Suppressor macrophage (primary cell): ENCODE data around the gene MLC1.

ENCODE experiments used
- DNase-seq, 4 experiments: peaks; one replicate each; pipeline ENCODE4 v3.0.0-alpha.2; 2020 to 2022

The MLC1 gene

DNA sequence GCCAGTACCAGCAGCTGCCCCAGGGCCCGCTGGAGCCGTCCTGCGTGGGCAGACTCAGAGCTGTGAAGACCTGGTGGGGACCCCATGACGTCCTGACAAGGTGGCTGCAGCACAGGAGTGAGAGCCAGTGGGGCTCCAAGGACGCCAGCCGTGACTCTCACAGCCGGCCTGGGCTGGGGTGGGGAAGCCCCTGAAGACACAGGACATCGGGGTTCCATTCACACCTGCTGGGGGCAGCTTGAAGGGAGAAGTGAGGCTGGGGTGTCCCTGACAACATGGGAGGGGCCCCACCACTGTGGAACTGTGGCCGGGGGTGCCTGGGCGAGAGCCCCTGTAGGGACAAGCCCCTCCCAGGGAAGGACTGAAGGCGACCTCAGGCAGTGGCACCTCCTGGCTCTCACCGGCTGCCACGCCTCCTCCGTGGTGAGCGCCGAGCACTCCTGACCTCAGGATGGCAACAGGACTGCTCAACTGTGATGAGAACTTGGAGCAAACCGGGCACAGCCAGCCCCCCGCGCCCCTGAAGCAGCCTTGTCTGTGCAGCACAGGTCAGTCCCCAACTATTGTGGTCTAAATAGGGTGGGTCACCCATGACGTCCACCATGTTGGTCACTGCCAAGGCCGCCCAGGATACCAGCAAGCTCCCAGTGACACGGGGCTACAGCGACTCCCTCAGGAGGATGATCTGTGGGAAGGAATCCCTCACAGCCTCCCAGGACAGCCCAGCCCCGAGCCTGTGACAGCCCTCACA is 49.9 kb downstream of the MLC1 start:
- no peak for DNase-seq

GRCh38 chr22:50034126-50035081 is 50.8 kb downstream of the MLC1 start:
- DNase-seq: peak in 2 of 4 experiments; percentile 30 to 33

DNA sequence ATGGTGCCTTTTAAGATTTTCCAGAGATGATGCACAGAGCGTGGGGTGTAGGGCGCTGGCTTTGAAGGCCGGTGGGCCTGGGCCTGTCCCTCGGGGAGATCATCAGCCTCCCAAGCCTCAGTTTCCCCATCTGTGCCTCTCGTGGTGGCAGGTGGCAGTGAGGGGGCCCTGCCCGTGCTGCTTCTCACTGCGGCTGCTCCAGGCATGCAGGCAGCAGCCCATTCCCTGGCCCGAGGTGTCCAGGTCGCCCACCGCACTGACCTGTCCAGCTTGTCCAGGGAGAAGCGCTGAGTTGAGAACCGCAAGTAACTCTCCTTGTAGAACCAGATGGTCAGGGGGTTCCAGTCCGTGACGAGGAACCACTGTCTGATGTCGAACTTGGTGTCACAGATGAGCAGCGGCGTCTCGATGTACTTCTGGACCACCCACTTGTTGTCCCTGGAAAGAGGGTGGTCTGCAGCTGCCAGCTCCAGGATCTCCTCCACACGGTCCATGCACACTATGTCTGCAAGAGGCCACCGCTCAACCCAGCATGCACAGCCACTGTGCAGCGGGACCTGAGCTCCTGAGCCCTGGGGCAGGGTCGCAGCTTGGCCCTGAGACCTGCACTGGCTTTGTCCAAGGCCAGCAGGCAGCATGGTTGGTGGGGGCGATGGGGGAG is 52.2 kb downstream of the MLC1 start:
- DNase-seq: no peak

- no peak for DNase-seq
Observed at GRCh38 chr22:50032109-50032871, 52.9 kb downstream of the MLC1 start.

GRCh38 chr22:50031189-50032091 is 53.8 kb downstream of the MLC1 start:
- DNase-seq: no peak

GRCh38 chr22:50030297-50031188 is 54.7 kb downstream of the MLC1 start:
- DNase-seq: peak; percentile 78 to 90 (median 84)

GRCh38 chr22:50027639-50028537 is 57.3 kb downstream of the MLC1 start:
- peak; percentile 48 to 71 (median 68) for DNase-seq

DNA sequence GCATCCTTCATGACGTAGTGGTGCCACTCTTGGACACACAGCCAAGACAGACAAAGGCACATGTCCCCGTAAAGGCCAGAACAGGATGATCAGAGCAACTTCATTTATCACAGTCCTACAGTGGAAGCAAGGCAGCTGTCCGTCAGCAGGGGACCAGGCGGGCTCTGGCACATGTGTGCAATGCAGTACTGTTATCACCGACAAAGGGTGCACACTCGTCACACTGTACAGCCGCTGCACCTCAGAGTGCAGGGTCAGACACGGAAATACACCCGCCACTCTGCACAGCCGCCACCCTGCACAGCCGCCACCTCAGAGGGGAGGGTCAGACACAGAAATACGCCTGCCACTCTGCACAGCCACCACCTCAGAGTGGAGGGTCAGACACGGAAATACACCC is 59.2 kb downstream of the MLC1 start:
- no peak for DNase-seq

GRCh38 chr22:50022171-50022819 is 62.9 kb downstream of the MLC1 start:
- no peak for DNase-seq

DNA sequence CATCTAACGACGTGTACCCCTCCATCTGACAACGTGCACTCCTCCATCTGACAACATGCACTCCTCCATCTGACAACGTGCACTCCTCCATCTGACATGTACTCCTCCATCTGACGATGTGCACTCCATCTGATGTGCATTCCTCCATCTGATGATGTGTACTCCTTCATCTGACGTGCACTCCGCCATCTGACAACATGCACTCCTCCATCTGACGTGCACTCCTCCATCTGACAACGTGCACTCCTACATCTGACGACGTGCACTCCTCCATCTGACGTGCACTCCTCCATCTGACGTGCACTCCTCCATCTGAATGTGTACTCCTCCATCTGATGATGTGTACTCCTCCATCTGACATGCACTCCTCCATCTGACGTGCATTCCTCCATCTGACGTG is 64.6 kb downstream of the MLC1 start:
- no peak for DNase-seq

DNA sequence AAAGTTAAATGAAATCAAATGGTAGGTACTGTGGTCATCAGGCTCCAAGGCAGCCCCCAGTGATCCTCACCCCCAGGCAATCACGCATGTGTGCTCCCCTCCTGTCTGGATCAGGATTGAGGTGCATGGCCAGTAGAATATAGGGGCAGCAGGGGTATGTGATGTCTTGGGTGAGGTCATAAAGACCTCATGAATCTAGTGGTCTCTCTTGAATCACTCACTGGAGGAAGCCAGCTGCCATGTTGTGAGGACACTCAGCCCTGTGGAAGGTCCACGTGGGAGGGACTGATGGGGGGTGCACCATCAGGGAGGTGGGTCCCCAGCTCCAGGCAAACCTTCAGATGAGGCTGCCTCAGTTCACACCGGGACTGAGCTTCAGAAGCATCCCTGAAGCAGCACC is 65.9 kb downstream of the MLC1 start:
- DNase-seq: no peak

GRCh38 chr22:50018608-50019285 is 66.5 kb downstream of the MLC1 start:
- no peak for DNase-seq

DNA sequence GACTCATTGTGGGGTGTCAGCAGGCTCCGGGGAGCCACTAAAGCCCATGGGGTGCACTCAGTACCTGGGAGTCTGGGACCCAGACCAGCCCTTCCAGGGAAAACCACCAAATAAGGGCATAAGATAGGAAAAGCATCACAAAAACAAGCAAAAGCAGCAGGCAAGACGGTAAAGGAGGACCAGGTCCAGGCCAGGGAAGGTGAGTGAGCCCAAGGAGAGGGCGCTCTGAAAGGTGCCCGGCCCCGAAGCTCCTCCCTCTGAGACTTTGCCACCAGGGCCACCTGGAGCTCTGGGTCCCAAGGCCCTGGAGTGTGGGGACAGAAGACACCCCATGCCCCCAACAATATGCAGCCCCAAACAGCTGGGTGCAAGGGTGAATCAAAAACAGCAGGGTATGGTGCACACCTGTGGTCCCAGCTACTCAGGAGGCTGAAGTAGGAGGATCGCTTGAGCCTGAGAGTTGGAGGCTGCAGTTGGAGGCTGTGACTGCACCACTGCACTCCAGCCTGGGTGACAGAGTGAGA is 67.5 kb downstream of the MLC1 start:
- DNase-seq: no peak

GRCh38 chr22:50016988-50017700 is 68.1 kb downstream of the MLC1 start:
- peak in 3 of 4 experiments; percentile 13 to 15 (median 13) for DNase-seq

DNA sequence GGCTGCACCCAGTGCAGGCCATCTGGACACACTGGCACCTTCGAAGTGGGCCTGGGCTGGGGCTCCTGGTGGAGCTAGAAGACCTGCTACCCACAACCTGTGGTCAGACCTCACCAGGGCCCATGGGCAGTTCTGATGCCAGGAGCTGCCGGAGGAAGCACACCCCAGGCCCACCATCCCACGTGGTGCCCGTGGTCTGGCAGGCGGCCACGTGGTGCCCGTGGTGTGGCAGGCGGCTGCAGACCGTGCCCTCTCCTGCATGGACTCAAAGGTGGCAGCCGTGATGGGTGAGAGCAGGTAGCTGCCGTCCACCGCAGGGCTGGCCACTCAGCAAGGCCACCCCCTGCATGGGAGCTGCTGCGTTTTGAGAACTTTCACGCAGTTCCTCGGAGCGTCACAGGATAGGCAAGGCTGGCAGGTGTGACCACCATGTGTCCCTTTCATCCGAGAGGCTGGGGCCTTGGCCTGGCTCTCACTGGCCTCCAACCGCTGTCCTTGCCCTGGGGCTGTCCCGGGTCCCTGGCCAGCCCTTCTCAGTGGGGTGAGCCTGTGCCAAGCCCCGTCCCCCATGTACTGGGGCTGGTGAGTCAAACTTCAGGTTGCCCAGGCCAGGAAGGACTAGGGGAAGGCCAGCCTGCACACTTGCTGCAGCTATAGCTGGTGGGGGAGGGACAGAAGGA is 68.8 kb downstream of the MLC1 start:
- DNase-seq: no peak
